NCI-H1436 (cell line): ENCODE measurements around the gene KCNAB1.

Experiments
- DNase-seq: peaks from one replicate; lab custom pipeline; 2025; lab: John Stamatoyannopoulos, UW

KCNAB1 gene

GRCh38 chr3:156460206-156460611 is 339.8 kb downstream of the KCNAB1 start:
- no peak for DNase-seq

GRCh38 chr3:156461889-156462288 is 341.5 kb downstream of the KCNAB1 start:
- DNase-seq, result no peak

- DNase-seq, result no peak
These were observed 342.7 kb downstream of the KCNAB1 start for GRCh38 chr3:156463123-156463522.

GRCh38 chr3:156465194-156465593 is 344.8 kb downstream of the KCNAB1 start:
- no peak for DNase-seq

- DNase-seq, result no peak
These were observed 349.1 kb downstream of the KCNAB1 start for GRCh38 chr3:156469456-156469855.

GRCh38 chr3:156471431-156471830 is 351.1 kb downstream of the KCNAB1 start:
- DNase-seq, result no peak

GRCh38 chr3:156472150-156472549 is 351.8 kb downstream of the KCNAB1 start:
- no peak for DNase-seq

GRCh38 chr3:156472684-156473083 is 352.3 kb downstream of the KCNAB1 start:
- no peak for DNase-seq

GRCh38 chr3:156473341-156473740 is 353.0 kb downstream of the KCNAB1 start:
- DNase-seq, result no peak

GRCh38 chr3:156474560-156475389 is 354.4 kb downstream of the KCNAB1 start:
- no peak for DNase-seq

- DNase-seq, result no peak
These were observed 356.9 kb downstream of the KCNAB1 start for GRCh38 chr3:156477323-156477722.

GRCh38 chr3:156478891-156479290 is 358.5 kb downstream of the KCNAB1 start:
- DNase-seq, result no peak

- no peak for DNase-seq
These were observed 359.2 kb downstream of the KCNAB1 start for GRCh38 chr3:156479604-156480003.

GRCh38 chr3:156480949-156481348 is 360.6 kb downstream of the KCNAB1 start:
- no peak for DNase-seq

- no peak for DNase-seq
These were observed 362.6 kb downstream of the KCNAB1 start for GRCh38 chr3:156483002-156483401.

- no peak for DNase-seq
These were observed 363.0 kb downstream of the KCNAB1 start for GRCh38 chr3:156483426-156483825.

GRCh38 chr3:156483961-156484787 is 363.8 kb downstream of the KCNAB1 start:
- no peak for DNase-seq

GRCh38 chr3:156488767-156489166 is 368.4 kb downstream of the KCNAB1 start:
- no peak for DNase-seq

GRCh38 chr3:156489462-156489911 is 369.1 kb downstream of the KCNAB1 start:
- DNase-seq, result no peak

- DNase-seq, result no peak
These were observed 370.8 kb downstream of the KCNAB1 start for GRCh38 chr3:156491192-156491591.

- no peak for DNase-seq
These were observed 372.5 kb downstream of the KCNAB1 start for GRCh38 chr3:156492801-156493261.

- DNase-seq, result no peak
These were observed 373.5 kb downstream of the KCNAB1 start for GRCh38 chr3:156493887-156494286.

- no peak for DNase-seq
These were observed 375.4 kb downstream of the KCNAB1 start for GRCh38 chr3:156495816-156496215.
